Measurements from ENCODE around the gene FBXW5.
A peak's percentile ranks its signal among the peaks of the same experiment; 100 is the strongest.

FBXW5 gene, protein sequence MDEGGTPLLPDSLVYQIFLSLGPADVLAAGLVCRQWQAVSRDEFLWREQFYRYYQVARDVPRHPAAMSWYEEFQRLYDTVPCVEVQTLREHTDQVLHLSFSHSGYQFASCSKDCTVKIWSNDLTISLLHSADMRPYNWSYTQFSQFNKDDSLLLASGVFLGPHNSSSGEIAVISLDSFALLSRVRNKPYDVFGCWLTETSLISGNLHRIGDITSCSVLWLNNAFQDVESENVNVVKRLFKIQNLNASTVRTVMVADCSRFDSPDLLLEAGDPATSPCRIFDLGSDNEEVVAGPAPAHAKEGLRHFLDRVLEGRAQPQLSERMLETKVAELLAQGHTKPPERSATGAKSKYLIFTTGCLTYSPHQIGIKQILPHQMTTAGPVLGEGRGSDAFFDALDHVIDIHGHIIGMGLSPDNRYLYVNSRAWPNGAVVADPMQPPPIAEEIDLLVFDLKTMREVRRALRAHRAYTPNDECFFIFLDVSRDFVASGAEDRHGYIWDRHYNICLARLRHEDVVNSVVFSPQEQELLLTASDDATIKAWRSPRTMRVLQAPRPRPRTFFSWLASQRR

DNA sequence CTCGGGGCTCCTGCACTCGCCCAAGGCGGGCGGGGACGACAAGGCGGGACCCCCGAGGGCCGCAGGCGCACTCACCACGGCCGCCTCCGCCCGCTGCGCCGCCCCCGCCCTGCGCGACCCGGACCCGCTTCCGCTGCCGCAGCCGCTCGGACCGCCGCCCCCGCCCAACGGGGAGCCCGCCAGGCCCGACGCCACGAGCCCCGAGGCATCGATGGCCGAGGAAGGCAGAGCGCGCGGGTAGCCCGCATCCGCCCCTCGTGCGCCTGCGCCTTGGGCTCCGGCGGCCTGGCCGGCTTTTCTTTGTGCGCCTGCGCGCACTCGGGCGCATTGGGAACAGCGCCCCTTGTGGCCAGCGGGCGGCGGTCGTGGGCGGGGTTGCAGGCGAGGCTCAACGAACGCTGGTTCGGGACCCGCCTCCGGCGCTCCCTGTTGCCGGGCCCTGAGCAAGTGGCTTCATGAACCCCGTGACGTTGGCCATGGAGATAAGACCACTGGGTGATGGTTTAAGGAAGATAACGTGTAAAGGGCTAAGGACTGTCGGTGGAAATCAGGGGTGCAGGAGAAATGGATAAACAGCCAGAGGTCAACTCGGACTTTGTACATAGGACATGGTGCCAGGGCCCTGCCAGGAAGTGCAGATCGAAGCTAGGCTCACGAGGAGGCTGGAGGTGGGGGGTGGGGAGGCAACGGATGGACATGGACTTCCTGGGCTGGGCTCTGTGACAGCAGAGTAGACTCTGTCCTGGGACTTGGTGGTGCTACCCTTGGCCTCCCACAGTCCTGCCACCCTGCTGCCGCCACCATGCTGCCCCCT is at the start of gene FBXW5, which contains the start of gene C8G:
TSS of gene FBXW5 (minus strand) at position 220 of the 814 bp plus-strand sequence. CDS start 655 bp downstream, outside the sequence.
TSS of gene C8G (plus strand) at position 725 of the 814 bp plus-strand sequence. CDS start at position 803, 78 bp downstream.
- peak; percentile 98 for DNase-seq

DNA sequence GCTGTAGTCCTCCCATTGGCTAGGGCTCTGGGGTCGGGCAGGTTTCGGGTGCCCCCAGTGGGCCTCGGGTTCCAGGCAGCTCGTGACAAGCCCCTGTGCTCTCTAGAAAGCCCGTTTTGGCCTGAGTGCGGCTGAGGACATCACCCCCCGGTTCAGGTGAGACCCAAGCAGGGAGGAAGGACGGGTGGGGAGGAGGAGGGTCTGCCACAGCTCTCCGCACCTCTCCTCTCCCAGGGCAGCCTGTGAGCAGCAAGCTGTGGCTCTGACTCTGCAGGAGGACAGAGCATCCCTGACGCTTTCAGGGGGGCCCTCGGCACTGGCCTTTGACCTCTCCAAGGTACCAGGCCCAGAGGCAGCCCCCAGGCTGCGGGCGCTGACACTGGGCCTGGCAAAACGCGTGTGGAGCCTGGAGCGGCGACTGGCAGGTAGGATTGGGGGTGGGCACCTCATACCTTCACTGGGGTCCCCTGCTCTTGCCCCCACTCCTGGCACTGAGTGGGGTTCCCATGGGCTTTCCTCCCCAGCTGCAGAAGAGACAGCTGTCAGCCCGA is 48.4 kb upstream of the FBXW5 start:
- DNase-seq = no peak

DNA sequence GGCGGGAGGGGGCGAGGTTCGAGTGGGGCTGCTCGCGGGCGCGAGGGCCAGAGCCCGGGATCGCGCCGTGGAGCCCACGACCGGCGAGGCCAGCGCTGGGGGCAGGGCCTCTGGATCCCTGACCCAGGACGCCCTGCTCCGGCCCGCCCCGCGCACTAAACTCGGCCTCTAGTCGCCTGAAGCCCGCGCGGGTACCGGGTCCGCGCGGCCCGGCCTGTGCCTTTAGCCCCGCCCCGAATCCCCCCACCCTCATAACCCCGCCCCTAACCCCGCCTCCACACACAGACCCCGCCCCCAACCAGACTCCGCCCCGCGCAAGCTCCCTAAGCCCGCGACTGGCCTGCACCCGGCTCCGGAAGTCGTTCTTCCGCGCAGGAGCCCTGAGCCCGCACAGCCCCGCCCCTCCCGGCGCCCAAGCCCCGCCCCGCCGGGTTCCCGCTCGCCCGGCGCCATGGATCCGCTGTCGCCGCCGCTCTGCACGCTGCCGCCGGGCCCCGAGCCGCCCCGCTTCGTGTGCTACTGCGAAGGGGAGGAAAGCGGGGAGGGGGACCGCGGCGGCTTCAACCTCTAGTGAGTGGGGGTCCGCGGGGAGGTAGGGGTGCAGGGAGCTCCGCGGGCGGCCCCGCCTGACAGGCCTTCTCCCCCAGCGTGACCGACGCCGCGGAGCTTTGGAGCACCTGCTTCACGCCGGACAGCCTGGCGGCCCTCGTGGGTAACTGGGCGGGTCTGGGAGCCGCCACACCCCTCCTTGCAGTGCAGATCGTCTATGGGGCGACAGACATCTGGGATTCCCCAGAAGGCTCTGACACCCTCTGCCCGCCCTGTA is 47.7 kb upstream of the FBXW5 start, which contains the start of gene PAXX:
TSS of gene PAXX (plus strand) at position 430 of the 826 bp plus-strand sequence. CDS start at position 452, 22 bp downstream.
- peak; percentile 93 for DNase-seq

DNA sequence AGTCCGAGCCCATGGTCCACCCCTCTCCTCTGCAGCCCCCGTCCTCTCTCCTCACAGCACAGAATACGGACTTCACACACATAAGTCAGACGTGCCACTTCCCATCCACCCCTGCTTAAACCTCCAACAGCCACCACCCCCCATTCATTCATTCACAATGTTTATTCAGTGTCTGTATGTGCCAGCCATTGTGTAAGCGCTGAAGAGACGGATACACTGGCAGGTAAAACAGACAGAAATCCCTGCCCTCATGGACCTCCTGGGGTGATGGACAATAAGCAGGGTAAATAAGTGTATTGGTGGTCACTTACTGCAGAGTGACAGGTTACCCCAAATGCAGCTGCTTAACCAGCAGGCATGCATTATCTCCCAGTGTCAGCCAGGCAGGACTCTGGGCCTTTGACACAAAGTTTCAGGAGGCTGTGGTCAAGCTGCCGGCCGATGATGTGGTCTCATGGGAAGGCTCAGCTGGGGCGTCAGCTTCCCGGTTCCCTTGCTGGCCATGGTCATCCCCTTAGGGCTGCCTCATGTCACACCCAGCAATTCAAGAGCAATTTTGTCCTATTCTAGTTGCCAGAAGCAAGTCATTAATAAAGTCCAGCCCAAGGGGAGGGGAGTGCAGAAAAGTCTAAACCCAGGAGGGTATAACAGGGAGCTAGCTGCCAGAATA is 45.8 kb upstream of the FBXW5 start:
- DNase-seq = no peak

DNA sequence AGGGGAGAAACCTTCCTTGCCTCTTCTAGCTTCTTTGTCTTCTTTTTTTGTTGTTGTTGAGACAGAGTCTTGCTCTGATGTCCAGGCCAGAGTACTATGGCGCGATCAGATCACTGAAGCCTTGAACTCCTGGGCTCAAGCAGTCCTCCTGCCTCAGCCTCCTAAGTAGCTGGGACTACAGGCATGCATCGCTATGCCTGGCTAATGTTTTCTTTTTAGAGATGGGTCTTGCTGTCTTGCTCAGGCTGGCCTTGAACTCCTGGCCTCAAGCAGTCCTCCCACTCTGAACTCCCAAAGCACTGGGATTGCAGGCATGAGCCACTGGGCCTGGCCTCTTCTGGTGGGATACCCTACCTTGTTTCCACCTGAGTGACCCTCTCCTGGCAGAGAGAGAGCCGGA is 44.3 kb upstream of the FBXW5 start:
- DNase-seq = no peak

DNA sequence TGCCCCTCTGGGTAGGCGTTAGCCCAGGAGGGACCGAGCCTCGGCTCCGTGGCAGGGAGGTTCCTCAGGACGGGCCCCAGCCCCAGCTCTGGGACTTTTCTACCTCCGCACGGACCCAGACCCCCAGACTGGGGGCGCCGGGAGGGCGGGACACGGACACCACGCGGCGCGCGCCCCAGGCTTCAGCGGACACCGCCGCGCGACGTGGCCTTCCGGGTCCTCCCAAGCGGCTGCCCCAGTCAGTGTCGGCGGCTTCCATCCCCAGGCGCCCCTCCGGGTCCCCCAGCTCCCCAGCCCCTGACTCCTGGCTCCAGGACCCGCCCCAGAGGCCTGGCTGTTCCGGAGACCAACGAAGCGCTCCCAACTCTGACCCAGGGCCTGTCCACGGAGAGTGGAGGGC is 41.3 kb upstream of the FBXW5 start:
- no peak for DNase-seq

DNA sequence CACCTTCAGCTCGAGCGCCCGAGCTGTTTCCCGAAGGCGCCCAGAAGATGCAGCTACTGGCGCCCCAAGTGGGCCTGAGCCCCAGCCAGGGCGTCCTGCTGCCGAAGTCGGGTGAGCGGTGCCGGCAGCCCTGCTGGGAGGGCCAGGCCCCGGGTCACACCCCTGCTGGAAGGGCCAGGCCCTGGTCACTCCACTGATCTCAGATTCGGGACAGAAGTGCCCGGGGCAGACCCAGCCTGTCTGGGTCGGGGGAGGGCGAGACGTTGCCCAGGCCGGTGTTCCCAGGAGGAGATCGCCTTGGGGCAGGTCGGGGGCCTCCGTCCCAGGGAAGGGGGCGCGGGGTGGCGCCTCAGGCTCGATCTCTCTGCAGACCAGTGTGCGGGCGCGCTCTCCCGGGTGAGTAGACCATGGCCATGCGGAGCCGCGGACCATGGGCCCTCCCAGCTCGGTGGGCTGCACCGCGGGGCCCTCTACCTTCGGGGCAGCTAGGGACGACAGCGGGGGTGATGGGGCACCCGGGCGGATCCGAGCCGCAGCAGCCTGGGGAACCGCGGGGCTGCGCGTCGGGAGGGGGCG is 40.6 kb upstream of the FBXW5 start:
- DNase-seq = no peak

DNA sequence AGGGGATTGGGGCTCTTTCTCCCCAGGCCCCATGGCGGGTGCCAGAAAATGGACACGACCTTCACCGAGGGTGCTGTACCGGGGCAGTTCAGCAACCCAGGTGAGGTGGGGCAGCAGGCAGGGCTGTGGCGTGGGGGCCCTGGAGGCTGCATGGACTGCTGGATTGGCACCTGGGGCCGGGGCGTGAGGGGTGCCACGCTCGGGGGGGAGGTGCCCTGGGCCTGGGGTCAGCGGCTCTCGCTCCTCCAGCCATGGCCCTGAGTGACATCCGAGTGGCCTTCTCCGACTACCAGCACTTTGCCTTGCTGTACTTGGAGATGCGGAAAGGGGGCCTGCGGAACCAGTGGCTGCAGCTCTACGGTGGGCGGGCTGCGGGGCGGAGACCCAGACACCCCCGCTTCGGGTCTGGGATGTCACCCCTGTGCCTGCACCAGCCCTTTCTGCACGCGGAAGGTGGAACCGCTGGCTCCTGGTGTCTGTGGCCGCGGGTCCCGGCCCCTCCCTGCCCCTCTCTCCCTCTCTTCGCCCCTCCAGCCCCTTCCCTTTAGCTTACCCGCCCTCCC is 40.0 kb upstream of the FBXW5 start:
- no peak for DNase-seq

DNA sequence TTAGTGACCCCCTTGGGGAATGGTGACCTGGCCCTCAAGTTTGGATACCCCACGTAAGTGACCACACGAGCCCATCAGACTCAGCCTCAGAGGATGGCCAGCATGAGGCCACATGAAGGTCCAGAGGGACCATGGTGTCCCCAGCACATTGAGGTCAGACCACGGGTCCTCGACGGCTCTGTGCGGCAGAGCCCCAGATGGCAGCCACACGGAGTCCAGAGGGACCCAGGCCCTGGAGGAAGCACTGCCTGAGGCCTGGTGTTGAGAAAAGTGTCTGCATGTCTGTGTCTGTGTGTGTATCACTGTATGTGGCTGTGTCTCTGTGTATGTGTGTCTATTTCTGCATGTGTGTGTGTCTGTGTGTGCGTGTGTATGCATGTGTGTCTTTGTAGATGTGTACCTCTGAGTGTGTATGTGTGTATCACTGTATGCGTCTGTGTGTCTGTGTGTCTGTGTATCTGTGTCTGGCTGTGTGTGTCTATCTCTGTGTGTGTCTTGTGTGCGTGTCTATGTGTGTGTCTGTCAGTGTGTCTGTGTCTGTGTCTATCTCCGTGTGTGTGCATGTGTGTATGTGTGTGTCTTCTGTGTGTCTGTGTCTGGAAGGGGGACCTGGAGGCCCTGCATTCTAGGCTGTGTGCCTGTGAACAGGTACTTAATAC is 39.2 kb upstream of the FBXW5 start:
- DNase-seq = no peak

DNA sequence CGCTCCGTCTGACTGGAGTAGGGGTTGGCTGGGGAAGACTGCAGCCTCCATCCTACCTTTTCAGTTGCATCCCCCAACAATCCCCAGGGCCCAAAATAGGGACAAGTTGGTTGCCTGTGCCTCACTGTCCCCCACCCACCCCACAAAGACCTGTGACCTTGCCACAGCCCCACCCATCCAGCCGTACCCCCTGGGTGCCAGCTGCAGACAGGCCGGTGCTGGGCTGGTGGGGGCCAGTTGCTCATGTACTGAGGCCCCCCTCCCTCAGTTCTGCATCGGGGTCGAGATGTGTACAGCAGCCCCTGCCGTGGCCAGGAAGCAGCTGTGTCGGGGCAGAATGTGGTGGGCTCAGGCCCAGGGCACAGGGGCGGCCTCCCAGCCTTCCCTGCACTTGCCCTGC is 38.6 kb upstream of the FBXW5 start:
- DNase-seq = no peak

DNA sequence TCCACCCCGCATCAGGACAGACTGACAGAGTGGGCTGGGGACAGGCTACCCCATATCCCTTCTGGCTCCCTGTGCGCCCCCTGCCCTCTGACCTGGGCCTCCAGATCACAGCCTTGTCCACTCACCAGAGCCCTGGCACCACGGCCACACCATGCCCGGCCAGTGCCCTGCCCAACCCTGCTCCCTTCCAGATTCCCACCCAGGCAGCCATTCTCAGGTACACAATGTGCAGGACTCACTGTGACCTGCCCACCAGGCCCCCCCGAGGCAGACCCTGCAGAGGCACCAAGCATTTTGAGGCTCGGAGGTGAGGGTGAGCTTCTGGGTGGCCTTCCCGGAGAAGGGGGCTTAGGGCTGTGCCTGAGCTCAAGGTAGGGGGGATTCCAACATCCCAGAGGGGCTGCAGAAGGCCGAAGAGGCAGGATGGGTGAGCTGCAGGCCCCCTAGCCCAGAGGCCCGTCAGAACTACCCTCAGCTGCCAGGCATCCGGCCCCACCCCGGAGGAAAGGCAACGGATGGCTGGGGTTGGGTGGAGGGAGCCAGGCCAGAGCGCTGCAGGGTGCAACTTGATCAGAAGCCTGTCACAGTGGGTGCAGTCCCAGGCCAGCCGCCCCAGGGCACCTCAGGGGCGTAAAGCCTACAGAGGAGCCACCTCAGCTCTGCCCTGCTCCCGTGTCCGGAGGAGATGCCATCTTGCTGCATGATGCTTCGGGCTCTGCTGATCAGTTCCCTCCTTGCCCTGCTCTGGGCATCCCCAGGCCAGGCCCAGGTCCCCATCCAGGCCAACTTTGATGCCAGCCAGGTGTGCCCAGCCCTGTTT is 37.9 kb upstream of the FBXW5 start, which contains the start of gene LCNL1:
TSS of gene LCNL1 (plus strand) at position 762 of the 820 bp plus-strand sequence. CDS start 594 bp downstream, outside the sequence.
- no peak for DNase-seq

DNA sequence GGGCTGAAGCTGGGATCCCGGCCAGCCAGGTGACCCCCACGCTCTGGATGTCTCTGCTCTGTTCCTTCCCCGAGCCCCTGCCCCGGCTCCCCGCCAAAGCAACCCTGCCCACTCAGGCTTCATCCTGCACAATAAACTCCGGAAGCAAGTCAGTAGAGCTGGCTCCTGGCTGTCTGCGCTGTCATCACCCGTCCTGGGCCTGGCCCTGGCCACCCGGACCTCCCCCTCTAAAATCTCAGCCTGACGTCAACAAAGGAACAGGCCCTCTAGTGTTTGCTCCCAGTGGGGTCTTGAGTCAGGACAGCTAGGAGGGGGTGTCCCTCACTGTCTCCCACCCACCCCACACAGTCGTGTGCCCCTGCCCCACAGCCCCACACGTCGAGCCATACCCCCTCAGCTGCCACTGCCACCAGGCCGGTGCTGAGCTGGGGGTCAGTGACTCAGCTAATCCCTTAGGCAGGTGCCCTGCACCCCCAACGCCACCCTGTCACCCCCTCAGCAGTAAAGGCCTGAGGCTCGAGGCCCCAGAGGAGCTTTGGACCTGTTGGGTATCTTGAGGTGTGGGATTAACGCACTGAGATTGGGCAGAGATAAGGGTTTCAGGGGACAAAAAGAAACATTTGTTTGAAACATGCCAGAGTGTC is 37.2 kb upstream of the FBXW5 start:
- no peak for DNase-seq

DNA sequence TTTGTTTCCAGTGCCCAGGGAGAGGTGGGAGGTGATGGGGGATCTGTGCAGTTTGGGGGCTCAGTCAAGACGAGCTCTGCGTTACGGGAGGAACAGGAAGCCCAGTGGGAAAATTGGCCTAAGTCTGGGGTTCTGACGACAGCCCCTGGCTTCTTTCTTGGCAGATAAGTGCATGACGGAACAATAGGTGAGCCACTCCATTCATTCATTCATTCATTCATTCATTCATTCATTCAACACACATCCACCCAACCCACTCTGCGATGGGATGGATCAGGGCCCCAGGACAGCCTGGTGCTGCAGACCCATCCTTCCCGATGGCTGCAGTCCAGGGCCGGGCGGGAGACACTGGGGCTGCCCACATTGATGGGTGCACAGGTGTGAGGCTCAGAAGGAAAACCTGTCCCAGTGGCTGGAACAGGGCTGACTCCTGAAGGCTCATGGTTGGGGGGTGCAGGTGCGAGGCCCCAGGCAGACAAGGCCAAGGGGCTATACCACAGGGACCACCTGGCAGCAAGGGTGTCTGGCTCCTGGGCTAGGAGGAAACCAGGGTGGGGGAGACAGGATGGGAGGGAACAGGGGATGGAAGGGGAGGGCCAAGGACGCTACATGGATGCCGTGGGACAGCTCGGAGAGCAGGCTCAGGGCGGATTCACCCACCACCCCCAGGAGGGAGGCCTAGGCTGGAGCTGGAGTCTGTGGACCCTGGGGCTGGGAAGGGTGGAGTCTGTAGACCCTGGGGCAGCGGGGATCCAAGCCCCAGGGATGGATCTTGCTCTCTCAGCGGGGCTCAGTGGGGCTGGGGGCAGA is 36.3 kb upstream of the FBXW5 start:
- DNase-seq = no peak

DNA sequence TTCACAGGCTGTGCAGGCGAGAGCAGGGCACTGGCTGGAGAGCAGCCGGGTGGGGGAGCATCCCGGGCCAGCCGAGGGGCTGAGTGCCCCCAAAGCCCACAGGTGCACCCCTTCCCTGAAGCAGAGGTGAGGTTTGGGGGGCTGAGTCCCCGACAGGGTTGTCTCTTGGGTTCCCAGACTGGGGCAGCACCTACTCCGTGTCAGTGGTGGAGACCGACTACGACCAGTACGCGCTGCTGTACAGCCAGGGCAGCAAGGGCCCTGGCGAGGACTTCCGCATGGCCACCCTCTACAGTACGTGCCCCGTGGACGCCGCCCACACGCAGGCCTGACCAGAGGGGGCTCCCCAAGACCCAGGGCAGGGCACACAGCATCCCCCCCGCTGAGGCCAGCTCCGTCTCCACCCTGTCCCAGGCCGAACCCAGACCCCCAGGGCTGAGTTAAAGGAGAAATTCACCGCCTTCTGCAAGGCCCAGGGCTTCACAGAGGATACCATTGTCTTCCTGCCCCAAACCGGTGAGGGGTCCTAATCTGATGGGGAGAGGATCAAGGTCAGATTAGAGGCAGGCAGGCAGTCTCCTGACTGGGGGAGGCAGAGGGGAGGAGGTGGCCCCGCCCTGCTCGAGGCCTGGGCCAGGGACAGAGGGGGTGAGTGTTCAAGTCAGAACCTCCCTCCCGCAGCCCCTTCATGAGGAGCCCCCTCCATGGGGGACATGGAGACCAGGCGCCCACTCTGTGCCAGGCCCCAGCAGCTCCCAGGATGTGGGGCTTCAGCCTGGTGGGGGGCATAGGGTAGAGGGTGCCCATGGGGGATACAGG is 35.4 kb upstream of the FBXW5 start:
- no peak for DNase-seq

DNA sequence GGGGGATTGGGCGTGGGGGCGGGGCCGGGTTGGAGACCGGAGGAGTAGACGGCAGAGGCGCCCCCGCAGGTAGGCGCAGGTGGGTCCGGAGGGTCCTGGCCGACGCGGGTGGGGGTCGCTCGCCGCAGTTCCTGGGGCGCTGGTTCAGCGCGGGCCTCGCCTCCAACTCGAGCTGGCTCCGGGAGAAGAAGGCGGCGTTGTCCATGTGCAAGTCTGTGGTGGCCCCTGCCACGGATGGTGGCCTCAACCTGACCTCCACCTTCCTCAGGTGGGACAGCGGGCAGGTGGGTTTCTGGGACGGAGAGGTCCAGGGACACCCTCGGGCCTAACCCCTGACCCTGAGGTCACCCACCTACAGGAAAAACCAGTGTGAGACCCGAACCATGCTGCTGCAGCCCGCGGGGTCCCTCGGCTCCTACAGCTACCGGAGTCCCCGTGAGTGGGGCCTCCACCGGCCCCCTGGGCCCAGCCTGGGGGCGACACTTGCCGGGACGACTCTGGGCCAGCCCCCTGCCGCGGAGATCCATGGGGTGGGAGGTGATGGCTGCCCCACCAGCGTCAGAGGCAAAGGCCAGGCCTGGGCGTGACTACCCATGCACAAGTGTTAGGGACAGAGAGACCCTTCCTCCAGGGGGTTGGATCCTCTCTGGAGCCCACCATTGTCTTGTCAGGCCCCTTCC is 34.5 kb upstream of the FBXW5 start:
- no peak for DNase-seq
